H1 (cell line): ENCODE measurements around the gene UBE2K. TPM values are rescaled to one million over a fixed set of nuclear protein-coding genes. Genes with fewer than 3 reads are reported as not detected.
"Not testable (repeated sequence)": the region's sequence is repeated elsewhere in the genome, so short reads cannot be mapped to it uniquely, and the experiment has no call there.

Experiments used
- CTCF ChIA-PET: fragments of 300-600 bp; sonication (Branson Sonifier 250); formaldehyde crosslinking; loops from one replicate; lab custom pipeline; 2021; ENCODE audit not compliant: partially characterized antibody; lab: Charles Lee
- POLR2A ChIA-PET: fragments of 300-600 bp; sonication (Branson Sonifier 250); formaldehyde crosslinking; loops from one replicate; lab custom pipeline; 2021; ENCODE audit warnings: inconsistent platforms; ENCODE audit not compliant: partially characterized antibody; lab: Charles Lee
- DNase-seq, 2 experiments: peaks; one replicate each; pipeline versions ENCODE4 v3.0.0 to v3.0.0-alpha.2; 2010 to 2022; ENCODE audit warnings: low spot score in 2 of 2, low read depth in 1 of 2, mixed read lengths in 1 of 2
- FAIRE-seq: peaks from 2 replicates; lab custom pipeline; 2011; peaks lifted over from hg19 to GRCh38; lab: Jason Lieb, UNC
- H2AFZ ChIP-seq: 2 replicates; pipeline ENCODE4 v1.8.1; 2012; ENCODE audit warnings: low read length, inconsistent platforms
- H2AK5ac ChIP-seq: 2 replicates; pipeline ENCODE4 v1.6.1; 2013; ENCODE audit warnings: low read depth, low read length
- H2BK120ac ChIP-seq: replicated peaks from 2 replicates; pipeline ENCODE3; 2013; ENCODE audit warnings: low read depth, low read length, inconsistent platforms
- H2BK12ac ChIP-seq: 2 replicates; pipeline ENCODE4 v1.6.1; 2013; ENCODE audit warnings: low read depth, low read length
- H2BK15ac ChIP-seq: 2 replicates; pipeline ENCODE4 v1.6.1; 2013; ENCODE audit warnings: low read length
- H2BK20ac ChIP-seq: 2 replicates; pipeline ENCODE4 v1.6.1; 2013; ENCODE audit warnings: low read length
- H2BK5ac ChIP-seq: 2 replicates; pipeline ENCODE4 v1.6.1; 2013; ENCODE audit warnings: low read depth, low read length
- H3K14ac ChIP-seq: 2 replicates; pipeline ENCODE4 v1.6.1; 2013; ENCODE audit warnings: inconsistent platforms; ENCODE audit not compliant: insufficient read length
- H3K18ac ChIP-seq: 2 replicates; pipeline ENCODE4 v1.6.1; 2013; ENCODE audit warnings: low read length; ENCODE audit errors: extremely low read depth
- H3K23ac ChIP-seq: 2 replicates; pipeline ENCODE4 v1.6.1; 2013; ENCODE audit warnings: inconsistent platforms; ENCODE audit not compliant: insufficient read length
- H3K23me2 ChIP-seq: 2 replicates; pipeline ENCODE4 v1.6.1; 2013; ENCODE audit warnings: low read depth, low read length
- H3K27ac ChIP-seq: 2 replicates; pipeline ENCODE4 v1.6.1; 2011; ENCODE audit warnings: low read depth, low read length, inconsistent platforms
- H3K27me3 ChIP-seq, 4 experiments: replicated peaks in 1 of 4; 1 replicate in 1 of 4; 2 replicates in 3 of 4; pipeline versions ENCODE4 v1.6.1 to v1.8.1; 2011 to 2013; ENCODE audit warnings: low read length in 3 of 4, mild to moderate bottlenecking in 3 of 4, inconsistent platforms in 2 of 4, mixed read lengths in 2 of 4, moderate library complexity in 1 of 4; ENCODE audit not compliant: control insufficient read depth in 3 of 4, insufficient read depth in 3 of 4; ENCODE audit errors: extremely low read depth in 1 of 4
- H3K36me3 ChIP-seq, 4 experiments: 2 replicates each; pipeline versions ENCODE4 v1.6.1 to v1.8.1; 2011 to 2013; ENCODE audit warnings: mild to moderate bottlenecking in 4 of 4, low read length in 3 of 4, moderate library complexity in 2 of 4, control low read depth in 1 of 4, inconsistent platforms in 1 of 4; ENCODE audit not compliant: insufficient read depth in 4 of 4, control insufficient read depth in 2 of 4
- H3K4ac ChIP-seq: replicated peaks from 2 replicates; pipeline ENCODE3; 2013; ENCODE audit warnings: low read length, low read depth, mixed read lengths, inconsistent platforms; ENCODE audit not compliant: insufficient read length
- H3K4me1 ChIP-seq, 4 experiments: replicated peaks in 1 of 4; 1 replicate in 1 of 4; 2 replicates in 3 of 4; pipeline versions ENCODE4 v1.6.1 to v1.8.1; 2011 to 2013; ENCODE audit warnings: low read length in 3 of 4, inconsistent platforms in 2 of 4, mixed read lengths in 1 of 4; ENCODE audit not compliant: insufficient read depth in 4 of 4, control insufficient read depth in 3 of 4
- H3K4me2 ChIP-seq, 2 experiments: 2 replicates each; pipeline versions ENCODE4 v1.6.1 to v1.8.1; 2011 to 2013; ENCODE audit warnings: low read depth in 2 of 2, low read length in 2 of 2, control low read depth in 1 of 2, inconsistent platforms in 1 of 2, mild to moderate bottlenecking in 1 of 2; ENCODE audit not compliant: insufficient read depth in 1 of 2
- H3K4me3 ChIP-seq, 4 experiments: fragments of 200-600, 300-600 bp in 1 of 4; sonication (generic), shearing (Covaris generic), sonication (Bioruptor Twin) in 1 of 4; 2 replicates each; pipeline versions ENCODE4 v1.5.1 to v1.8.1; 2011 to 2016; ENCODE audit warnings: low read length in 4 of 4, low read depth in 3 of 4, control low read depth in 2 of 4, inconsistent platforms in 2 of 4, mild to moderate bottlenecking in 2 of 4, mixed read lengths in 1 of 4, moderate library complexity in 1 of 4; ENCODE audit not compliant: insufficient read depth in 2 of 4; ENCODE audit errors: extremely low read depth in 1 of 4
- H3K56ac ChIP-seq: replicated peaks from 2 replicates; pipeline ENCODE3; 2013; ENCODE audit warnings: low read depth, mild to moderate bottlenecking, mixed read lengths, low read length, inconsistent platforms; ENCODE audit not compliant: insufficient read length
- H3K79me1 ChIP-seq: 2 replicates; pipeline ENCODE4 v1.6.1; 2013; ENCODE audit warnings: low read depth, low read length, control low read depth
- H3K79me2 ChIP-seq, 2 experiments: 2 replicates each; pipeline versions ENCODE4 v1.6.1 to v1.8.1; 2012 to 2013; ENCODE audit warnings: low read length in 2 of 2, mild to moderate bottlenecking in 2 of 2, inconsistent platforms in 1 of 2; ENCODE audit not compliant: insufficient read depth in 2 of 2, control insufficient read depth in 1 of 2
- H3K9ac ChIP-seq, 4 experiments: replicated peaks in 1 of 4; 1 replicate in 1 of 4; 2 replicates in 3 of 4; pipeline versions ENCODE4 v1.6.1 to v1.8.1; 2011 to 2013; ENCODE audit warnings: low read depth in 3 of 4, low read length in 3 of 4, control low read depth in 2 of 4, mild to moderate bottlenecking in 2 of 4, moderate library complexity in 2 of 4, inconsistent platforms in 1 of 4; ENCODE audit errors: extremely low read depth in 1 of 4
- H3K9me3 ChIP-seq, 2 experiments: 2 replicates each; pipeline versions ENCODE4 v1.6.1 to v1.8.1; 2012 to 2013; ENCODE audit warnings: mild to moderate bottlenecking in 2 of 2, moderate library complexity in 2 of 2, control low read depth in 1 of 2, inconsistent platforms in 1 of 2, low read depth in 1 of 2, low read length in 1 of 2, mixed read lengths in 1 of 2; ENCODE audit not compliant: insufficient read depth in 2 of 2
- H4K20me1 ChIP-seq, 2 experiments: replicated peaks in 1 of 2; 2 replicates each; pipeline versions ENCODE3 to v1.8.1; 2011 to 2013; ENCODE audit warnings: inconsistent platforms in 2 of 2, low read length in 2 of 2, mild to moderate bottlenecking in 1 of 2; ENCODE audit not compliant: insufficient read depth in 2 of 2, control insufficient read depth in 1 of 2
- H4K5ac ChIP-seq: 2 replicates; pipeline ENCODE4 v1.6.1; 2013; ENCODE audit warnings: low read length, low read depth, mixed read lengths, inconsistent platforms; ENCODE audit not compliant: insufficient read length
- H4K8ac ChIP-seq: 2 replicates; pipeline ENCODE4 v1.8.0; 2013; ENCODE audit warnings: mild to moderate bottlenecking, moderate library complexity, low read length, inconsistent platforms; ENCODE audit not compliant: insufficient read depth; ENCODE audit errors: extremely low read depth
- H4K91ac ChIP-seq: replicated peaks from 2 replicates; pipeline ENCODE3; 2013; ENCODE audit warnings: low read length, mixed read lengths, inconsistent platforms; ENCODE audit not compliant: insufficient read length
- WGBS, 2 experiments: shearing (Covaris generic) in 1 of 2; methylation state at CpG; one replicate each; pipeline versions ENCODE4 v1.1.6 to v1.1.7; 2013 to 2015; ENCODE audit warnings: low lambda C conversion rate in 2 of 2, mixed read lengths in 2 of 2, inconsistent platforms in 1 of 2, low coverage in 1 of 2, missing lambda C conversion rate in 1 of 2; ENCODE audit not compliant: insufficient replicate concordance in 2 of 2, insufficient coverage in 1 of 2, insufficient read length in 1 of 2; ENCODE audit errors: extremely low coverage in 1 of 2, missing lambda C conversion rate in 1 of 2; 5-methylcytosine and 5-hydroxymethylcytosine counted together
- polyA plus RNA-seq, 7 experiments: library from polyadenylated mRNA; depleted of rRNA in 3 of 7; stranded (reverse) in 5 of 7; unstranded in 2 of 7; fragments of >200 nt in 5 of 7; fragments of 200-250 nt in 2 of 7; gene quantifications; 1 replicate in 5 of 7; 2 replicates in 1 of 7; 4 replicates in 1 of 7; pipeline versions ENCODE4 v1.2.1 to v1.2.3, GENCODE V29; 2011 to 2013; ENCODE audit warnings: missing spikeins in 2 of 7, mixed read lengths in 2 of 7
- total RNA-seq: library from RNA; stranded (reverse); fragmentation: NEBNext Ultra II Directional; extraction: Animal tissue kit (Norgen Biotek cat#: 25700); gene quantifications from 2 replicates; pipeline ENCODE4 v1.2.1, GENCODE V29; 2021

The UBE2K gene
- total and polyA plus RNA-seq, 2 of the 8 experiments (the other 6 are each of a cell fraction or from before 2014, with no cell fraction given), result 53.6 to 174 TPM

GRCh38 chr4:39721273-39721672, 23.3 kb downstream of the UBE2K start:
- H3K4me2 ChIP-seq, H3K4ac ChIP-seq, H3K23ac ChIP-seq, H2BK15ac ChIP-seq, H3K9me3 ChIP-seq, H4K5ac ChIP-seq, H3K79me1 ChIP-seq, H2AK5ac ChIP-seq, H2BK20ac ChIP-seq, FAIRE-seq, H3K9ac ChIP-seq, H3K14ac ChIP-seq, H3K4me3 ChIP-seq, H3K23me2 ChIP-seq, H2BK12ac ChIP-seq, CTCF ChIA-PET, H3K36me3 ChIP-seq, H4K8ac ChIP-seq, H2AFZ ChIP-seq, H2BK5ac ChIP-seq, H4K91ac ChIP-seq, H3K18ac ChIP-seq, H3K27ac ChIP-seq, H2BK120ac ChIP-seq, H3K56ac ChIP-seq, DNase-seq, H3K4me1 ChIP-seq, H3K27me3 ChIP-seq, H4K20me1 ChIP-seq: not testable (repeated sequence)
- H3K79me2 ChIP-seq, result peaks cover 20 to 99% of the 10 kb centered on the region in 2 experiments
- WGBS, 2 experiments, result 93% methylated on average over 6 of the region's 6 CpGs; no CpG with 5 or more reads in 1 of the 2 experiments
- POLR2A ChIA-PET, result interaction anchor here (0.6 to 1.2 kb wide), 3 partner anchors 23 to 813 kb away, joined by 3 to 4 read pairs (median 4); partner anchors contain the start of gene UBE2K
